NT2/D1 (cell line): ENCODE results near the gene NFKBIE.

Experiments used
- SUZ12 ChIP-seq: IDR thresholded peaks from 2 replicates; pipeline ENCODE4 v1.6.1; 2011; ENCODE audit not compliant: insufficient read length, insufficient read depth; ENCODE audit errors: extremely low read depth
- ZNF274 ChIP-seq: IDR thresholded peaks from 2 replicates; pipeline ENCODE4 v1.6.1; 2011; ENCODE audit warnings: mild to moderate bottlenecking, low read depth, low read length

DNA sequence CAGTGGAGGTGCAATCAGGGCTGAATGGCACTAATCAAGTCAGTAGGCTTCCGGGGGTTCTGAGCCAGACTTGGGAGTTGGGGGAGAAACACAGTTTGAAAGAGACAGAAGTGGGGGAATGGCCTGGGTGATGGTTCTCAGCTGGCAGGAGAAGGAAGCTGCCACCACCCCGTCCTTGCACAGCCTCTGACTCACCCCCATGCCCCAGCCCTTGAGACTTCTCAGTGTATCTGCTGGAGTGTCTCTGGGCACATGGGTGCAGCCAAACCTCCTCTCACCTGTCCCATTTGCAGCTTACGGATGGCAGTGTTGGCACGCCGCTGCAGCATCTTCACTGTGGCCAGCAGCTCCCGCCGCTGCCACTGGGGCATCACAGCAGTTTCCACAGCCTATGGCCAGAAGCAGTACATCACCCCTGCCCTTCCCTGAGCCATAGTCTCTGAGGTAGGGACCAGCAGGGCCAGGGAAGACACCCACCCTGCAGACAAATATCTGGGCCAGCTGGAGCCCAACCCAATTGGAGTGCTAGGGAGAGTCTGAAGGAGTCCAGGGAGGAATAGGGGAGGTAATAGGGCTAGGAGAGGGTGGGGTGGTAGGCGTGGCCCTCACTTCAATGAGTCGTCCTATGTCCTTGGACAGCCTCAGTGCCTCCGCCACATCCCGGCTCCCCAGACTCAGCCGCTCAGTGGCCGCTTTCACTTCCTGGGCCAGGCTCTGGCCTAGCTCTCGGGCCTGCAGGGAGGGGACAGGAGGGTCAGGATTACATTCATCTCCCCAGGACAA lies 36.6 kb upstream of the NFKBIE start:
- no peak for TF ChIP-seq ZNF274
- no peak for TF ChIP-seq SUZ12
